GM12874 (cell line): ENCODE data around the gene EXOSC10.

Source experiments
- CTCF ChIP-seq: IDR thresholded peaks from 2 replicates; pipeline ENCODE4 v1.5.1; 2011; ENCODE audit warnings: low read depth, mild to moderate bottlenecking, control low read depth, low read length, moderate library complexity; ENCODE audit not compliant: insufficient read depth

The EXOSC10 gene

DNA sequence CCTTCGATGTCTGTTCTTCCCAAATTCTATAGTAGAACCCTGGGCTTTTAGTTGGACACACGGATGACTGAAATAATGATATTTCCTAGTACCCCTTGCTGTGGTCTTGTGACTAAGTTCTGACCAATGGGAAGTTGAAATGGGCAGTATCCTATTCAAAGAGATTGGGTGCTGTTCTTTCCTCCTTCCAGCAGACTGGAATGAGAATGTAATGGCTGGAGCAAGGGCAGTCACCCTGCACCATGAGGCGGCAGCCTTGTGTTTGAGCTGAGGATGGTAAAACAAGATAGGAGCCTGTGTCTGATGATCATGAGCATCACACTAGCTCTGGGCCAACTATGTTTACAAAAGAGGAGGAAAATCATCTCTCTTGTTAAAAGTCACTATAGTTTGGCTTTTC is 34.7 kb downstream of the EXOSC10 start:
- no peak for TF ChIP-seq CTCF

- no peak for TF ChIP-seq CTCF
These were observed 36.7 kb downstream of the EXOSC10 start for GRCh38 chr1:11062965-11063401.

GRCh38 chr1:11061652-11062365 is 37.9 kb downstream of the EXOSC10 start:
- no peak for TF ChIP-seq CTCF

GRCh38 chr1:11059968-11060830 is 39.5 kb downstream of the EXOSC10 start, which contains the start of gene SRM:
SRM (minus strand) TSS chr1:11060018; CDS start chr1:11059943, 75 bp downstream.
- TF ChIP-seq CTCF, result peak; percentile 34

DNA sequence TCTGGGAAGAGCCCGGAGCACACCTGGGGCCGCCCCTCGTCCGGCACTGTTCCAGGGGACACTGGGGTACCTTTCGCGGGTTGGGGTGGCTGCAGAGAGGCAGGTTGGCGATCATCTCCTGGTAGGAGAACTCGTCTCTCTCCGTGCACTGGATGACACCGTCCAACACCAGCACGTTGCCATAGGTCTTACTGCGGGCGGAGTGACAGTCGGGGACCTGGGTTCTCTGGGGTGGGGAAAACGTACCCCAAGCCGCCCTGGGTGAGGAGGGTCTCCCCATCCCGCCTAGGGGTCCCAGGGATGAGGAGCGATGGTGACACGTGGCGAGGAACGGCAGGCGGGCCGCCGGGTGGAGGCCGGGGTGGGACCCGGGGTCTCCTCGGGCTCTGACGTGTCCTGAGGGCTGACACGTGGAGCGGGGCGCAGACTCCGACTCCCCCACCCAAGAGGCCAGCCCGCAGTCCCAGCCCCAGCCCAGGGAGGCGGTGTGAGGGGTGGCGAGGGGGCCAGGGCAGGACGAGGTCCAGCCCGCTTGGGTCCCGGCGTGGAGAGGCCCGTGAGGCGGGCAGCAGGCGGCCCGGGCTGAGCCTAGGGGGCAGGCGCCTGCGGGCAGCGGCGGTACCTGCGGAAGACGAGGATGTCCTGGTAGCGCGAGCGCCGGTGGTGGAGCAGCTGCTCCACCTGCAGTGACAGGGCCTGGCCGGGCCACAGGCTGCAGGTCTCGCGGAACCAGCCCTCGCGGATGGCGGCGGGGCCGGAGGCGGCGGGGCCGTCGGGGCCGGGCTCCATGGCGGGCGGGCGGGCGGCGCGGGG is 40.3 kb downstream of the EXOSC10 start:
- TF ChIP-seq CTCF, result 0 out of 2 replicates have a peak, but pooled peaks have one; percentile 7

GRCh38 chr1:11058595-11059154 is 41.0 kb downstream of the EXOSC10 start:
- no peak for TF ChIP-seq CTCF
